Osteoblast (primary cell): ENCODE measurements around the gene WNT7A. TPM values are rescaled to one million over a fixed set of nuclear protein-coding genes. Genes with fewer than 3 reads are reported as not detected.

ENCODE experiments used
- DNase-seq: peaks from one replicate; pipeline ENCODE4 v3.0.0; 2011; ENCODE audit warnings: low spot score, mixed read lengths; ENCODE audit not compliant: insufficient read length; ENCODE audit errors: missing footprints
- H2AFZ ChIP-seq: 2 replicates; pipeline ENCODE4 v1.6.0; 2011; ENCODE audit warnings: mild to moderate bottlenecking, low read length
- H3K27ac ChIP-seq: 2 replicates; pipeline ENCODE4 v1.5.1; 2011; ENCODE audit warnings: mild to moderate bottlenecking, low read depth, low read length, moderate library complexity
- H3K27me3 ChIP-seq: 2 replicates; pipeline ENCODE4 v1.6.0; 2012; ENCODE audit warnings: mild to moderate bottlenecking, control low read depth, inconsistent platforms, low read length, moderate library complexity; ENCODE audit not compliant: insufficient read depth
- H3K36me3 ChIP-seq: 2 replicates; pipeline ENCODE4 v1.5.1; 2011; ENCODE audit warnings: mild to moderate bottlenecking, low read length, control low read depth, moderate library complexity; ENCODE audit not compliant: insufficient read depth
- H3K4me1 ChIP-seq: 2 replicates; pipeline ENCODE4 v1.5.1; 2011; ENCODE audit warnings: mild to moderate bottlenecking, low read length, control low read depth, moderate library complexity; ENCODE audit not compliant: insufficient read depth
- H3K4me2 ChIP-seq: 2 replicates; pipeline ENCODE4 v1.6.0; 2011; ENCODE audit warnings: mild to moderate bottlenecking, low read length; ENCODE audit not compliant: insufficient read depth
- H3K4me3 ChIP-seq: fragments of 200-600 bp; sonication (generic); 3 replicates; pipeline ENCODE4 v1.5.1; 2012; ENCODE audit warnings: mild to moderate bottlenecking, low read length, inconsistent platforms; ENCODE audit not compliant: insufficient read depth
- H3K79me2 ChIP-seq: 2 replicates; pipeline ENCODE4 v1.6.0; 2012; ENCODE audit warnings: mild to moderate bottlenecking, low read length, control low read depth, inconsistent platforms; ENCODE audit not compliant: insufficient read depth
- H3K9me3 ChIP-seq: 2 replicates; pipeline ENCODE4 v1.5.1; 2011; ENCODE audit warnings: low read depth, low read length, control low read depth
- H4K20me1 ChIP-seq: 2 replicates; pipeline ENCODE4 v1.6.0; 2012; ENCODE audit warnings: mild to moderate bottlenecking, low read length, control low read depth; ENCODE audit not compliant: insufficient read depth
- CTCF ChIP-seq: IDR thresholded peaks from 2 replicates; pipeline ENCODE4 v1.5.1; 2011; ENCODE audit warnings: mild to moderate bottlenecking, low read depth, low read length, moderate library complexity; ENCODE audit errors: extremely low read depth
- total RNA-seq: library from RNA; depleted of rRNA; stranded (reverse); fragments of >200 nt; gene quantifications from 2 replicates; pipeline ENCODE4 v1.2.3, GENCODE V29; 2012

The WNT7A gene
- total RNA-seq, 1 donor, result not detected

- Histone ChIP-seq H2AFZ (no peak overlapping the region), H3K4me1 (no peaks in the 10 kb centered on the region), H3K27ac (no peak overlapping the region), H3K4me3 (no peak overlapping the region), H4K20me1 (no peaks in the 10 kb centered on the region), H3K9me3 (no peaks in the 10 kb centered on the region), H3K79me2 (no peaks in the 10 kb centered on the region), H3K4me2 (no peak overlapping the region), H3K36me3 (no peaks in the 10 kb centered on the region), H3K27me3 (no peaks in the 10 kb centered on the region)
- peak; percentile 78 for DNase-seq
- TF ChIP-seq CTCF, result no peak
Observed at GRCh38 chr3:13838421-13838820, 41.5 kb downstream of the WNT7A start.

DNA sequence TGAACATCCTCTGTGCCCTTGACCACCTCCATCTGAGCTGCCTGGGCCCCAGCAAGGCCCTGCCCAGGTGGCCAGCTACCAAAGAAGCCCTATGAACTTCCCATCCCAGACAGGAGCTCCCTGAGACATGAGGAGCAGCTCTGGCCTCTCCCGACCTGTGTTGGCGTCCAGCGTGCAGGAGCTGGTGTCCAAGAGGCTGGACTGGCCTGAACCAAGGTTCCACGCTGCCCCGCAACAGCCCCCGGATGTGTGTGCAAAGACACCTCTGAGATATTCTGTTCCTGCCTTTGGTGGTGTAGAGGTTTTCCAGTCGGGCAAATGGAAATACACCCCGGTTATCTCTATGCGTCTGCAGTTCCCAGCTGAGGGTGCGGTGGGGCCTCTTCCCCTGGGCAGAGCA, 42.1 kb downstream of the WNT7A start:
- Histone ChIP-seq H3K36me3 (no peaks in the 10 kb centered on the region), H3K4me1 (no peaks in the 10 kb centered on the region), H3K9me3 (no peaks in the 10 kb centered on the region), H3K4me2 (no peak overlapping the region), H3K27me3 (no peaks in the 10 kb centered on the region), H4K20me1 (no peaks in the 10 kb centered on the region), H3K79me2 (no peaks in the 10 kb centered on the region), H3K4me3 (no peak overlapping the region), H3K27ac (no peak overlapping the region), H2AFZ (no peak overlapping the region)
- peak; percentile 30 for DNase-seq
- TF ChIP-seq CTCF, result no peak

DNA sequence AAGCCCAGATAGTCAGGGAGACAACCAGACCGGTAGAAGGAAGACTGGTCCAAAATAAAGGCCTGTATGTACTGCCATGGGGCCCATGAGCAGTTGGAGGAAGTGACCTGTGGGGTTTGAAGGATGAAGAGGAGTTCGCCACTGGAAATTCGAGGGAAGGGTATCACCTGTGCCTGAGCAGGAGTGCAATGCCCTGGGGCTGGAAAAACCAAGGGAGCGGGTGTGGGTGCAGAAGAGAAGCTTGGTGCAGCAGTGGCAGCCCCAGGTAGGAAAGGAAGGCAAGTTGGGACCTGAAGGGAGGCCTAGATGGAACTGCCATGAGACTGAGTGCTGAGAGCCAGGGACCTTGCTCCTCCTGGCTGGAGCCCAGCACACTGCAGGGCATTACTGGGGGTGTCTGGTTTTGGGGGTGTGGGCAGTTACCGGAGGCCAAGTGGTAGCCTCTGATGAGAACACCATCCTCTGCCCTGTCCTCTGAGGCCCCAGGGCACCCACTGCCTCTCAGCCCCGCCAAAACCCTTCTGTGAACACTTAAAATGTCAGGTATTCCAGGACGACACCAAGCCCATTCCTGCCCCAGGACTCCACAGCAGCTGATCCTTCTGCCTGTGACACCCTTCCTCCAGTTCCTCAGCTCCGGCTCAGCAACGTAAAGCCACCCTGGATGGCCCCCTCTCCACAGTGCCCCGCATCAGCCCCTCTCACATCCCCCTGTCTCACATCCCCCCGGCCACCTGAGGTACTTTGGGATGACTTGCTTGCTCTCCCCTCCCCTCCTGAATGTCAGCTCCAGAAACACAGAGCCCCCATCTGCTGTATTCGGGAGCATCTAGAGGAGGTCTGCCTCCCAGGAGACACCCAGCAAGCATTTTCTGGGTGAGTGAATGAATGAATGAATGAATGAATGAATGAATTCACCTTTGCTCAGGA, 42.9 kb downstream of the WNT7A start:
- H3K79me2 ChIP-seq, result no peaks in the 10 kb centered on the region
- no peak overlapping the region for H2AFZ ChIP-seq
- DNase-seq, result peak; percentile 84
- no peak overlapping the region for H3K4me2 ChIP-seq
- no peaks in the 10 kb centered on the region for H3K4me1 ChIP-seq
- H3K4me3 ChIP-seq, result no peak overlapping the region
- H3K27me3 ChIP-seq, result no peaks in the 10 kb centered on the region
- H4K20me1 ChIP-seq, result no peaks in the 10 kb centered on the region
- no peak overlapping the region for H3K27ac ChIP-seq
- no peak for TF ChIP-seq CTCF
- H3K9me3 ChIP-seq, result no peaks in the 10 kb centered on the region
- no peaks in the 10 kb centered on the region for H3K36me3 ChIP-seq

- Histone ChIP-seq H3K4me2 (no peak overlapping the region), H3K36me3 (no peaks in the 10 kb centered on the region), H3K4me3 (no peak overlapping the region), H3K27ac (no peak overlapping the region), H3K27me3 (no peaks in the 10 kb centered on the region), H3K4me1 (no peaks in the 10 kb centered on the region), H3K9me3 (no peaks in the 10 kb centered on the region), H3K79me2 (no peaks in the 10 kb centered on the region), H2AFZ (no peak overlapping the region), H4K20me1 (no peaks in the 10 kb centered on the region)
- DNase-seq, result no peak
- no peak for TF ChIP-seq CTCF
Observed at GRCh38 chr3:13835246-13835645, 44.6 kb downstream of the WNT7A start.
